HCT116 (cell line): Measurements from ENCODE around the gene BAIAP2L2.

ENCODE experiments used
- CBX3 ChIP-seq: IDR thresholded peaks from 2 replicates; pipeline ENCODE4 v1.6.1; 2012; ENCODE audit warnings: low read depth
- CEBPB ChIP-seq: IDR thresholded peaks from 2 replicates; pipeline ENCODE4 v1.6.1; 2012; ENCODE audit warnings: low read depth
- EGR1 ChIP-seq: IDR thresholded peaks from 2 replicates; pipeline ENCODE4 v1.6.1; 2012; ENCODE audit warnings: low read depth
- ELF1 ChIP-seq: IDR thresholded peaks from 2 replicates; pipeline ENCODE4 v1.6.1; 2012; ENCODE audit warnings: low read depth, borderline replicate concordance
- EZH2phosphoT487 ChIP-seq: fragments of 200-600 bp; IDR thresholded peaks from 2 replicates; pipeline ENCODE4 v1.6.1; 2018; ENCODE audit warnings: antibody characterized with exemption, borderline replicate concordance
- POLR2AphosphoS5 ChIP-seq: IDR thresholded peaks from 2 replicates; pipeline ENCODE4 v1.6.1; 2011; ENCODE audit warnings: mild to moderate bottlenecking, low read depth, low read length, moderate library complexity
- RAD21 ChIP-seq: IDR thresholded peaks from 2 replicates; pipeline ENCODE4 v1.6.1; 2012; ENCODE audit warnings: low read depth, mild to moderate bottlenecking
- SIN3A ChIP-seq: IDR thresholded peaks from 2 replicates; pipeline ENCODE4 v1.6.1; 2012; ENCODE audit warnings: low read depth
- TCF7L2 ChIP-seq: IDR thresholded peaks from 2 replicates; pipeline ENCODE4 v1.7.0; 2011; ENCODE audit warnings: borderline replicate concordance, inconsistent platforms; ENCODE audit not compliant: insufficient read depth, insufficient read length; ENCODE audit errors: extremely low read depth
- TF ChIP-seq, protein P1 (sequence below), 3 experiments: fragments of 200-600 bp in 1 of 3; sonication (generic) in 1 of 3; IDR thresholded peaks in 2 of 3; conservative IDR thresholded peaks in 1 of 3; 2 replicates each; pipeline ENCODE4 v1.5.1; 2012 to 2017; ENCODE audit warnings: low read depth in 2 of 3, low read length in 2 of 3, antibody characterized with exemption in 1 of 3, borderline replicate concordance in 1 of 3, control low read depth in 1 of 3, mild to moderate bottlenecking in 1 of 3, mixed read lengths in 1 of 3, mixed run types in 1 of 3, moderate library complexity in 1 of 3; ENCODE audit not compliant: insufficient read depth in 1 of 3
- TF ChIP-seq, protein P2 (sequence below): IDR thresholded peaks from 2 replicates; pipeline ENCODE4 v1.6.1; 2012; ENCODE audit warnings: low read depth
- TF ChIP-seq, protein P3 (sequence below): IDR thresholded peaks from 2 replicates; pipeline ENCODE4 v1.6.1; 2011; ENCODE audit warnings: mild to moderate bottlenecking, low read length, moderate library complexity; ENCODE audit not compliant: insufficient replicate concordance; ENCODE audit errors: extremely low read depth

DNA sequence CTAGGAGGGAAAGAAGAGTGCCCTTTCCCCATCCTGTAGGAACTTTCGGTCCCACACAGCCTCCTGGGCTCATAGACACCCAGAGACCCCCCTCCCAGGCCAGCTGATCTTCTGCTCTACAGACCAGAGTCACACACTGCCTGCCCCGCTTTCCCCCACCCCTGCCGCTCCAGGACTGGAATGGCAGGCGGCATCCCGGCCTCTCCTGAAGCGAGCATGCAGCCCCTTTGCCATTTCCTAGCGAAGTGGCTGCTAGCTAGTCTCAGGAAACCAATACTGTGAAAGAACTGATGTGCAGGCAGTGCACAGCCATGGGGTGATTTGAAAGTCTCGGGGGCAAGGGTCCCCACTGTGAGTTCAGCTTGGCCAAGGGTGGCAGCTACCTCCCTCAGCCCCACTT, 44.9 kb downstream of the BAIAP2L2 start:
- TF ChIP-seq, protein P1, sequence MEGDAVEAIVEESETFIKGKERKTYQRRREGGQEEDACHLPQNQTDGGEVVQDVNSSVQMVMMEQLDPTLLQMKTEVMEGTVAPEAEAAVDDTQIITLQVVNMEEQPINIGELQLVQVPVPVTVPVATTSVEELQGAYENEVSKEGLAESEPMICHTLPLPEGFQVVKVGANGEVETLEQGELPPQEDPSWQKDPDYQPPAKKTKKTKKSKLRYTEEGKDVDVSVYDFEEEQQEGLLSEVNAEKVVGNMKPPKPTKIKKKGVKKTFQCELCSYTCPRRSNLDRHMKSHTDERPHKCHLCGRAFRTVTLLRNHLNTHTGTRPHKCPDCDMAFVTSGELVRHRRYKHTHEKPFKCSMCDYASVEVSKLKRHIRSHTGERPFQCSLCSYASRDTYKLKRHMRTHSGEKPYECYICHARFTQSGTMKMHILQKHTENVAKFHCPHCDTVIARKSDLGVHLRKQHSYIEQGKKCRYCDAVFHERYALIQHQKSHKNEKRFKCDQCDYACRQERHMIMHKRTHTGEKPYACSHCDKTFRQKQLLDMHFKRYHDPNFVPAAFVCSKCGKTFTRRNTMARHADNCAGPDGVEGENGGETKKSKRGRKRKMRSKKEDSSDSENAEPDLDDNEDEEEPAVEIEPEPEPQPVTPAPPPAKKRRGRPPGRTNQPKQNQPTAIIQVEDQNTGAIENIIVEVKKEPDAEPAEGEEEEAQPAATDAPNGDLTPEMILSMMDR (IDR thresholded peaks at IDR 0.05 in 2 of 3, conservative IDR thresholded peaks at IDR 0.05 in 1 of 3; ENCODE audit: borderline replicate concordance in 1 of 3, insufficient read depth in 1 of 3, low read depth in 2 of 3, low read length in 2 of 3) = no peak
- TF ChIP-seq CBX3 (no peak), ELF1 (no peak), CEBPB (no peak), SIN3A (no peak), TCF7L2 (no peak), POLR2AphosphoS5 (no peak), EZH2phosphoT487 (no peak), RAD21 (no peak), EGR1 (no peak)
- TF ChIP-seq, protein P2, sequence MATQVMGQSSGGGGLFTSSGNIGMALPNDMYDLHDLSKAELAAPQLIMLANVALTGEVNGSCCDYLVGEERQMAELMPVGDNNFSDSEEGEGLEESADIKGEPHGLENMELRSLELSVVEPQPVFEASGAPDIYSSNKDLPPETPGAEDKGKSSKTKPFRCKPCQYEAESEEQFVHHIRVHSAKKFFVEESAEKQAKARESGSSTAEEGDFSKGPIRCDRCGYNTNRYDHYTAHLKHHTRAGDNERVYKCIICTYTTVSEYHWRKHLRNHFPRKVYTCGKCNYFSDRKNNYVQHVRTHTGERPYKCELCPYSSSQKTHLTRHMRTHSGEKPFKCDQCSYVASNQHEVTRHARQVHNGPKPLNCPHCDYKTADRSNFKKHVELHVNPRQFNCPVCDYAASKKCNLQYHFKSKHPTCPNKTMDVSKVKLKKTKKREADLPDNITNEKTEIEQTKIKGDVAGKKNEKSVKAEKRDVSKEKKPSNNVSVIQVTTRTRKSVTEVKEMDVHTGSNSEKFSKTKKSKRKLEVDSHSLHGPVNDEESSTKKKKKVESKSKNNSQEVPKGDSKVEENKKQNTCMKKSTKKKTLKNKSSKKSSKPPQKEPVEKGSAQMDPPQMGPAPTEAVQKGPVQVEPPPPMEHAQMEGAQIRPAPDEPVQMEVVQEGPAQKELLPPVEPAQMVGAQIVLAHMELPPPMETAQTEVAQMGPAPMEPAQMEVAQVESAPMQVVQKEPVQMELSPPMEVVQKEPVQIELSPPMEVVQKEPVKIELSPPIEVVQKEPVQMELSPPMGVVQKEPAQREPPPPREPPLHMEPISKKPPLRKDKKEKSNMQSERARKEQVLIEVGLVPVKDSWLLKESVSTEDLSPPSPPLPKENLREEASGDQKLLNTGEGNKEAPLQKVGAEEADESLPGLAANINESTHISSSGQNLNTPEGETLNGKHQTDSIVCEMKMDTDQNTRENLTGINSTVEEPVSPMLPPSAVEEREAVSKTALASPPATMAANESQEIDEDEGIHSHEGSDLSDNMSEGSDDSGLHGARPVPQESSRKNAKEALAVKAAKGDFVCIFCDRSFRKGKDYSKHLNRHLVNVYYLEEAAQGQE = no peak
- TF ChIP-seq, protein P3, sequence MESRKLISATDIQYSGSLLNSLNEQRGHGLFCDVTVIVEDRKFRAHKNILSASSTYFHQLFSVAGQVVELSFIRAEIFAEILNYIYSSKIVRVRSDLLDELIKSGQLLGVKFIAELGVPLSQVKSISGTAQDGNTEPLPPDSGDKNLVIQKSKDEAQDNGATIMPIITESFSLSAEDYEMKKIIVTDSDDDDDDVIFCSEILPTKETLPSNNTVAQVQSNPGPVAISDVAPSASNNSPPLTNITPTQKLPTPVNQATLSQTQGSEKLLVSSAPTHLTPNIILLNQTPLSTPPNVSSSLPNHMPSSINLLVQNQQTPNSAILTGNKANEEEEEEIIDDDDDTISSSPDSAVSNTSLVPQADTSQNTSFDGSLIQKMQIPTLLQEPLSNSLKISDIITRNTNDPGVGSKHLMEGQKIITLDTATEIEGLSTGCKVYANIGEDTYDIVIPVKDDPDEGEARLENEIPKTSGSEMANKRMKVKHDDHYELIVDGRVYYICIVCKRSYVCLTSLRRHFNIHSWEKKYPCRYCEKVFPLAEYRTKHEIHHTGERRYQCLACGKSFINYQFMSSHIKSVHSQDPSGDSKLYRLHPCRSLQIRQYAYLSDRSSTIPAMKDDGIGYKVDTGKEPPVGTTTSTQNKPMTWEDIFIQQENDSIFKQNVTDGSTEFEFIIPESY = no peak
